ENCODE results near the gene NFE2L2. TPM values are rescaled to one million over a fixed set of nuclear protein-coding genes. Genes with fewer than 3 reads are reported as not detected.
A peak's percentile ranks its signal among the peaks of the same experiment; 100 is the strongest.
"Not testable (repeated sequence)": the region's sequence is repeated elsewhere in the genome, so short reads cannot be mapped to it uniquely, and the experiment has no call there.

The NFE2L2 gene
- total RNA-seq, 1 experiment from 2014 or later, result 104 TPM

GRCh38 chr2:177225965-177226360 lies 38.6 kb downstream of the NFE2L2 start:
- no TSS peak for BruUV-seq (replicated peaks)
- Histone ChIP-seq H3K4me1 (ENCODE audit: control insufficient read depth, insufficient read depth, low read length) (peaks cover 79% of the 10 kb centered on the region), H3K9me3 (ENCODE audit: control insufficient read depth, insufficient read depth, low read depth, low read length) (no peaks in the 10 kb centered on the region), H3K27ac (ENCODE audit: low read length) (peak overlapping the region; percentile 68), H3K36me3 (ENCODE audit: control insufficient read depth, insufficient read depth, low read length) (peaks cover 25% of the 10 kb centered on the region), H3K4me3 (ENCODE audit: low read depth in 2 of 2, low read length in 2 of 2) (no peak overlapping the region), H3K27me3 (ENCODE audit: control insufficient read depth, insufficient read depth, low read length) (no peaks in the 10 kb centered on the region)
- in situ Hi-C loops (cut with HindIII; ENCODE audit: low pct_unique_long_range_greater_than_20kb, low sequenced_read_pairs) (no loop called here), intact Hi-C loops (cut with micrococcal nuclease; ENCODE audit: unreplicated experiment) (no loop called here)
- DNase-seq (ENCODE audit: low read depth, low spot score) (no peak), ATAC-seq (no peak)
- ChIA-PET POLR2A (interaction anchor here (0.6 kb wide), 2 partner anchors 47 to 54 kb away, joined by 5 to 9 read pairs; no protein-coding TSS in a partner anchor), CTCF (interaction anchor here (0.6 to 0.7 kb wide), 2 partner anchors 14 to 20 kb away, joined by 3 read pairs; no protein-coding TSS in a partner anchor)
- TF ChIP-seq POLR2AphosphoS5 (IDR thresholded peaks at IDR 0.05; ENCODE audit: low read depth, low read length), result no peak
- no peak for TF ChIP-seq TCF7L2 (IDR thresholded peaks at IDR 0.05; ENCODE audit: low read depth, low read length)
- TF ChIP-seq REST (IDR thresholded peaks at IDR 0.05; ENCODE audit: insufficient read depth in 1 of 2, low read depth in 2 of 2, low read length in 1 of 2), result no peak
- no peak for TF ChIP-seq CTCF (IDR thresholded peaks at IDR 0.05)
- TF ChIP-seq SIN3A (IDR thresholded peaks at IDR 0.05; ENCODE audit: borderline replicate concordance, insufficient read depth, low read depth, low read length), result no peak

- H3K9me3 ChIP-seq (ENCODE audit: control insufficient read depth, insufficient read depth, low read depth, low read length); intact Hi-C loops (cut with micrococcal nuclease; ENCODE audit: unreplicated experiment); in situ Hi-C loops (cut with HindIII; ENCODE audit: low pct_unique_long_range_greater_than_20kb, low sequenced_read_pairs); ATAC-seq; H3K27me3 ChIP-seq (ENCODE audit: control insufficient read depth, insufficient read depth, low read length); CTCF ChIA-PET; H3K27ac ChIP-seq (ENCODE audit: low read length); BruUV-seq (replicated peaks); DNase-seq (ENCODE audit: low read depth, low spot score); H3K4me3 ChIP-seq (ENCODE audit: low read depth in 2 of 2, low read length in 2 of 2): not testable (repeated sequence)
- Histone ChIP-seq H3K4me1 (ENCODE audit: control insufficient read depth, insufficient read depth, low read length) (peaks cover 73% of the 10 kb centered on the region), H3K36me3 (ENCODE audit: control insufficient read depth, insufficient read depth, low read length) (peaks cover 30% of the 10 kb centered on the region)
- POLR2A ChIA-PET, result interaction anchor here (0.6 kb wide), 1 partner anchor 45 kb away, joined by 5 read pairs; no protein-coding TSS in a partner anchor
Observed at GRCh38 chr2:177223436-177223835, 41.1 kb downstream of the NFE2L2 start.

GRCh38 chr2:177221970-177222369 lies 42.6 kb downstream of the NFE2L2 start:
- ATAC-seq (no peak), DNase-seq (ENCODE audit: low read depth, low spot score) (no peak)
- intact Hi-C loops (cut with micrococcal nuclease; ENCODE audit: unreplicated experiment) (no loop called here), in situ Hi-C loops (cut with HindIII; ENCODE audit: low pct_unique_long_range_greater_than_20kb, low sequenced_read_pairs) (no loop called here)
- ChIA-PET POLR2A (interaction anchor here (0.7 kb wide), 1 partner anchor 171 kb away, joined by 4 read pairs; no protein-coding TSS in a partner anchor), CTCF (no interaction called here)
- no peak for TF ChIP-seq CTCF (IDR thresholded peaks at IDR 0.05)
- no peak for TF ChIP-seq POLR2AphosphoS5 (IDR thresholded peaks at IDR 0.05; ENCODE audit: low read depth, low read length)
- no peak for TF ChIP-seq REST (IDR thresholded peaks at IDR 0.05; ENCODE audit: insufficient read depth in 1 of 2, low read depth in 2 of 2, low read length in 1 of 2)
- TF ChIP-seq TCF7L2 (IDR thresholded peaks at IDR 0.05; ENCODE audit: low read depth, low read length), result no peak
- TF ChIP-seq SIN3A (IDR thresholded peaks at IDR 0.05; ENCODE audit: borderline replicate concordance, insufficient read depth, low read depth, low read length), result no peak
- no peaks in the 10 kb centered on the region for H3K9me3 ChIP-seq (ENCODE audit: control insufficient read depth, insufficient read depth, low read depth, low read length)
- no peaks in the 10 kb centered on the region for H3K27me3 ChIP-seq (ENCODE audit: control insufficient read depth, insufficient read depth, low read length)
- no TSS peak for BruUV-seq (replicated peaks)
- no peak overlapping the region for H3K4me3 ChIP-seq (ENCODE audit: low read depth in 2 of 2, low read length in 2 of 2)
- H3K4me1 ChIP-seq (ENCODE audit: control insufficient read depth, insufficient read depth, low read length), result peaks cover 72% of the 10 kb centered on the region
- peak overlapping the region; percentile 73 for H3K27ac ChIP-seq (ENCODE audit: low read length)
- peaks cover 40% of the 10 kb centered on the region for H3K36me3 ChIP-seq (ENCODE audit: control insufficient read depth, insufficient read depth, low read length)

Data from Panc1 (cell line).